Ovary (tissue), 3 donors: ENCODE data around the gene KNDC1.

Experiments
- EP300 ChIP-seq: sonication (generic); formaldehyde crosslinking; IDR thresholded peaks from one replicate; pipeline ENCODE4 v1.6.1; 2017; ENCODE audit warnings: antibody characterized with exemption
- POLR2A ChIP-seq: fragments of 450-650 bp; IDR thresholded peaks from one replicate; pipeline ENCODE4 v1.6.1; 2017; ENCODE audit warnings: antibody characterized with exemption, mild to moderate bottlenecking, moderate library complexity
- TF ChIP-seq, protein P1 (sequence below), 3 donors: fragments of 450-650 bp in 2 of 3; fragments of 200-600 bp in 1 of 3; IDR thresholded peaks; one replicate each; pipeline versions ENCODE4 v1.5.1 to v1.8.0; 2016 to 2022; ENCODE audit warnings: antibody characterized with exemption in 3 of 3, mild to moderate bottlenecking in 1 of 3
- donor health status: DM: no; HTN: no; CAD: no.

GRCh38 chr10:133196936-133197758 lies 37.1 kb downstream of the KNDC1 start:
- TF ChIP-seq, protein P1, sequence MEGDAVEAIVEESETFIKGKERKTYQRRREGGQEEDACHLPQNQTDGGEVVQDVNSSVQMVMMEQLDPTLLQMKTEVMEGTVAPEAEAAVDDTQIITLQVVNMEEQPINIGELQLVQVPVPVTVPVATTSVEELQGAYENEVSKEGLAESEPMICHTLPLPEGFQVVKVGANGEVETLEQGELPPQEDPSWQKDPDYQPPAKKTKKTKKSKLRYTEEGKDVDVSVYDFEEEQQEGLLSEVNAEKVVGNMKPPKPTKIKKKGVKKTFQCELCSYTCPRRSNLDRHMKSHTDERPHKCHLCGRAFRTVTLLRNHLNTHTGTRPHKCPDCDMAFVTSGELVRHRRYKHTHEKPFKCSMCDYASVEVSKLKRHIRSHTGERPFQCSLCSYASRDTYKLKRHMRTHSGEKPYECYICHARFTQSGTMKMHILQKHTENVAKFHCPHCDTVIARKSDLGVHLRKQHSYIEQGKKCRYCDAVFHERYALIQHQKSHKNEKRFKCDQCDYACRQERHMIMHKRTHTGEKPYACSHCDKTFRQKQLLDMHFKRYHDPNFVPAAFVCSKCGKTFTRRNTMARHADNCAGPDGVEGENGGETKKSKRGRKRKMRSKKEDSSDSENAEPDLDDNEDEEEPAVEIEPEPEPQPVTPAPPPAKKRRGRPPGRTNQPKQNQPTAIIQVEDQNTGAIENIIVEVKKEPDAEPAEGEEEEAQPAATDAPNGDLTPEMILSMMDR (IDR thresholded peaks at IDR 0.05) = no peak
- no peak for TF ChIP-seq POLR2A
- TF ChIP-seq EP300 = no peak
